Measurements from ENCODE around the gene PDLIM4.

Gene PDLIM4

DNA sequence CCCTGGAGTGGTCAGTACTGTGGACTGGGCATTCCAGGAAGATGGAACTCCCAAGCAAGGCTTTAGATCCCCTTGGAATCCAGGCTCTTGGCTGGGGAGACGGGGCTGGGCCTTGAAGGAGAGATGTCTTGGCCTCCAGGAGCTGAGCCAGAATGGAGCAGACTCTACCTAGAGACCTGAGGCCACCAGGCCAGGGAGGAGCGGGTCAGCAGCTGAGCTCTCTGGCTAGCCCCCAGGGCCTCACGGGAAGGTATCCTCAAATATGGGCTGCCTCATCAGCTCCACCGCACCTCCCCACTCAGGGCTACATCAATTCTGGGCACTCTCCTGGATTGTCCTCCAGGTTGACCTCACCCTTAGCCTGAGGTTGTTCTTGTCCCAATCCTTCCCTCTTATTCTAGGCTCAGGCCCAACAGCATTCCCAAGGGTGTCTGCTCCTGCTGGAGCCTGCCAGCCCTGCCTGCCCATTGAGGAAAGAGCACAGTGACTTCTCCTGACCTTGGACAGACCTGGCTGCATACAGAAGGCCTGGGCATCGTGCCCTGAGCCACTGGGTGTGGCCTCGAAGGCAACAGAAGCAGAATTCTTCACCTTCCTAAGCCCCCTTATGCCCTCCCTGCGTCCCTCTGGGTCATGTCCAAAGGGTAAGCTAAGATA lies 3.0 kb upstream of the PDLIM4 start:
- no peak for FAIRE-seq

DNA sequence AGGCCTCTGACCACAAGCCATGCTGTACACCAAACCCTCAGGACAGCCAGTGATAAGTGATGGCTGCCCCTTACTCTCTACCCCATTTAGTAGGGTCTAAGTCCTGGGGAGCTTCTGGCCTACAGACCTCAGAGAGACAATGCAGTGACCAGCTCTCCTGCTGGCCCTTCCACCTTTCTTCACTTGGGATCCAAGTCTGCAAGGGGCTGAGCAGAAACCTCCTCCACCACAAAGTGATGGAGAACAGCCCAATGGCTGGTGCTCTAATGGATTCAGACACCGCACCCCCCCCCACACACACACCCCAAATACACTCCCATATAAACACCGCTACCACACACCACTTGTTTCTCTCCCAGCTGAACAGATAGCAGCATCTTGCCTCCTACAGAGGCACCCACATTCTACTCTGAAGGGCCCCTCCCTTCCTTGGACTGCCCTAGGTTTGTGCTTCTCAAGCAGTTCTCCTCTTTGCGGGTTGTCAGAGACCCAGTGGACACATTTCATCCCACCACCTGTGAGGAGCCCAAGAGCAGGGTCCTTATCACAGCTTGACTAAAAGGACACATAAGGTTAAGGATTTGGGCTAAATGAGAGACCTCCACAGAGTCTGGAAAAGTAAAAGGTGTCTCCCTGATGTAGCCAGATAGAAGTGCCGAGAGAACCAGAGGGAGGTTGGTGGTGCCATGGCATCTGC lies 1.3 kb upstream of the PDLIM4 start:
- no peak for FAIRE-seq

GRCh38 chr5:132256783-132257130 lies 739 bp upstream of the PDLIM4 start:
- no peak for FAIRE-seq

- FAIRE-seq: no peak
Observed at GRCh38 chr5:132258102-132259068, 889 bp downstream of the PDLIM4 start.

DNA sequence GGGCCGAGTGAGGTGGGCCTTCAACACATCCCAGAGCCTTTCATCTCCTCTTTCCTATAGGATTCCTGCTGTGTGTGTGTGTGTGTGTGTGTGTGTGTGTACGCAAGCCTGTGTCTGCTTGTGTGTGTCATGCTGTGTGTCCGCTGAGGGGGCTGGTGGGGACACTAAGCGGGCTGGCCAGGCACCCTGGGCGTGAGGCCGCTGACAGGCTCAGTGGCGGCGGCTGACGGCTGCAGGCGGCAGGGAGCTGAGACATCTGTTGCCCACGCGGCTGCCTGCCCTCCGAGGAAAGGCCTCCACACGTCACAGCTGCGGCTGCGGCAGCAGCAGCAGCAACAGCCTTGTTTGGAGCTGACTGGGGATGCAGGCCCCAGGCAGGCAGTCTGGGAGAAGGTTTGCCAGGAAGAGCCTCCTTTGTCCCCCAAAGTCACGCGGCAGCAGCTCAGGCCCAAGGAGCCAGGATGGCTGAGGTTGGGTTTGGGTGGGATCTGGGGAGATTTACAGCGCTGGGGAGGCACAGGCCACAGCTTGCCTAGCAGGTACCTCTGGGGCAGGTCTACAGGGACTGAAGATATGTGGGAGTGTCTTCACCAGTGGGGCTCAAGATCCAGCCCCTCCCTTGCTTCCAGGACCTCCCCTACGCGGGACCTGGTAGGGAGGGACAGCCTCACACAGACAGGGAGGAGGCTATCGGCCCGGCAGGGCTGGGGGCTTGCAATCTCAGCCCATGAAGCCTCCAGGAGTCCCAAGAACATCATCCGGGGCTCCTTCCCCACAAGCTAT lies 1.8 kb downstream of the PDLIM4 start:
- no peak for FAIRE-seq

GRCh38 chr5:132260051-132260450 lies 2.6 kb downstream of the PDLIM4 start:
- no peak for FAIRE-seq

DNA sequence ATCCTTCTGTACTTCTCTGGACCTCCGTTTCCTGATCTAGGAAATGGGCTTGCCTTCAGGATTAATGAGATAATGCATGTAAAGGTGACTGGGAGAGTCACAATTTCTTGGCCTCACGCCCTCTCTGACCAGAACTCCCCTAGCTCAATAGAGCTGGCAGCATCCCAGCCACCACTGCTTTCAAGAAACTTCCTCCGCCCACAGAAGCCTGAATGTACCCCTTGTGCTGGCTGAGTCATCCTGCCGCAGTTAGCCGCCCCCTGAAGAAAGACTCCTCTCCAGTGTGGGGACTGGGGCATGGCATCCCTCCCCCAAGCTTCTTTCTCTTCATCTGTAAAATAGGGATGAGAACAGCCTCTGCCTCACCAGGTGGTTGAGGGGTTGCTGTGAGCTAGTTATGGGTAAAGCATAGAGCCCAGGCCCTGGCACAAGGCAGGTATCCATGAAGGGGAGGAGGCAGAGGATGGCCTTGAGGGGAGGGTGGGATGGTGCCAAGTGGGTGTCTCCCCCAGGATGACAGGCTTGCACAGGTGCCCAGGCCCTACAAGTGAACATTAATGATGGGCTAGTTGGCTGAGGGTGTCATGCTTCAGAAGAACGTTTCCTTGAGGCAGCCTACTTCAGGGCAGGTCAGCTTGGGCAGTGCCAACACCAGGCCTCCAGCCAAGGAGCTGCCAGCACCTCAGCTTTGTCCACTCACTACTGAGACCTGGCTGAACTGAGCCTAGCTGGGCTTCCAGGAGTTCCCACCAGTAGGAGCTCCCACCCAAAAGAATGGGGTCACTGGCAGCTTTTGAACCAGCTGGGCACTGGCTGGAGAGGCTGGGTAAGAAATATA lies 3.4 kb downstream of the PDLIM4 start:
- no peak for FAIRE-seq

GRCh38 chr5:132261881-132262845 lies 4.7 kb downstream of the PDLIM4 start:
- FAIRE-seq: no peak

DNA sequence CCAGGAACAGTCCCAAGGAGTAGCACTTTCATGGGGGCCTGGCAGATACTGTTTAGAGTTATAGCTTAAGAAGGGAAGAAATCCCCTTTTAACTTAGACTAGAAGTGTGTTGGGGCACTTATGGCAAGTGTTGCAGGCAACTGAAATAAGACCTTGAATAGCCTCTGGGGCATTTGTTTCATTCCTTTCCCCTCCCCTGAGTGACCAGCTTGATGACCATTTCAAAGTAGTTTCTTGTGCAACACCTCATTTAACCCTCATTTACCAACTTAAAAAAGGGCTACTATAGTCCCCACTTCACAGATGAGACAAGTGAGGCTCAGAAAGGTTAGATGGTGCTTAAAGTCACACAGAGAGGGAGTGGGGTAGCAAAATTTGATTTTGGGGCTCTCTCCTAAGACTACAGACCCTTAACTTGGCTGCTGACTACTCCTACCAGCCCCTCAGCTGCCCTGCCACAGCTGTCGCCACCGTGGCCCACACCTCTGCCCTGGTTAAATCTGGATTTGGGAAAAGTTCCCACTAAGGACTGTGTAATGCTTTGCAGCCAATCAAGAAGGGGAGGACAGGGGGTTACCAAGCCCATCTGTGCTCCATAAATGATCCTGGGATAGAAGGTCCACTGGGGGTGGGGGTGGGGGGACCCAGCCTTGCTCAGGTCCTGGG lies 5.5 kb downstream of the PDLIM4 start:
- FAIRE-seq: no peak

DNA sequence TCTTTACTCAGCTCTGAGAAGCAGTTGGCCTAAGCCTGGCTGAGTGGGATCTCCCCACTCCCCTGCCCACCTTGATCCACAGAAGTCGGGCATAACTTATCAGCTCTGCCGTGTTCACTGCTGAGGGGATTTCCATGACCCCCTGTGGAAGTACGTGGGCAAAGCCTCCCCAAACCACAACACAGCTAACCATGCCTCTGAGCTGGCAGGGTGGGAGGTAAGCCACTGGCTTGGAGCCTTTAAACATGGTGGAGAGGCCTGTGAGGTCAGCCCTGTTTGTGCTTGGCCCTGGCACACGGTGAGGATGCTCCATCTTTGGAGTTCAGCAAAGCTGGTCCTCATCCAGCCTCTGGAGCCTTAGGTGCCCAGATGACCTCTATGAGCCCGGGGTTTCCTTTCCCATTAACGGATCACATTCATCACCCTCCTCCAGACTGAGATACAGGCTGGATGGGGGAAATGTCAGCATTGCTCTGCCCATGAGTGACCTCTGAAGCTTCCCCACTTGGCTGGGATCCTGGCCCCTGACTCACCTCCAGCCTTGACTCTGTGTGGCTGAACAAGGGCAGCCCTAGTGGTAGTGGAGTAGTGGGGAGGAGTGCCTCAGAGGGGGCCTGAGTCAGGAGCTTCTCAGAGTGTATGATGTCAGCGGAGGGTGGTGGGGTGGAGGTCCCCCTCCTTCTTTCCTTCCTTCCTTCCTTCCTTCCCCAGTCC lies 6.2 kb downstream of the PDLIM4 start:
- no peak for FAIRE-seq

GRCh38 chr5:132264546-132265335 lies 7.2 kb downstream of the PDLIM4 start:
- FAIRE-seq: no peak

DNA sequence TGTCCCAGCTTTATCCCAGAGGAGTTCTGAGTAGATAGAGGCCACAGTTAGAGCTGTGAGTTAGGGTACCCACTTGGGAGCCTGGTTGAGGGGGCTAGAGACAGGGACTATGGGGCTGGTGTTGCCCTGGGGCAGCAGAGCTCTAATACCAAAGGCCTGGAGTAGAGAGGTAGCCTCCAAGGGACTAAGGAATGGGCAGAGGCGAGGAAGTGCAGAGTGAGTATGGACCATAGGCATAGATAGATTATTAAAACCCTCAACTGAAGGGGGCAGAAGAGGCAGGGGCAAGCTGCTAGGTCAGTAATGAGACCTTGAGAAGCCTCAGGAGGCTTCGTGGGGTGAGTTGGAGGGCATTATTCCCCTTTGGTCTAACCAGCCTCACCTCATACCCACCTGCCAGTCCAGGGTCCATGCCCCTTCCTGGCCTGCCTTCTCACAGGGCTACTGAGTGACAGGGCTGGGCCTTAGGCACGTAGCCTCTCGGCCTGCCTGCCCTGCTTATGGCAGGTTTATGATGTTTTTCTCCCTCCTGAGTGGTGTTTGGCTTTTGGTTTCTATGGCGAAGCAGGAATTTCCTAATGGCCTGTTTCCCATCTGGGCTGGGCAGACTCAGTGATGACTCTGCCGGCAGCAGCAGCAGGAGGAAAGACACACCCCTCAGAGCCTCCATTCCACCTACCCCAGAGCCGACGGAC lies 8.0 kb downstream of the PDLIM4 start:
- FAIRE-seq: no peak

- FAIRE-seq: no peak
Observed at GRCh38 chr5:132266031-132266835, 8.7 kb downstream of the PDLIM4 start.

- FAIRE-seq: no peak
Observed at GRCh38 chr5:132266836-132267160, 9.3 kb downstream of the PDLIM4 start.

DNA sequence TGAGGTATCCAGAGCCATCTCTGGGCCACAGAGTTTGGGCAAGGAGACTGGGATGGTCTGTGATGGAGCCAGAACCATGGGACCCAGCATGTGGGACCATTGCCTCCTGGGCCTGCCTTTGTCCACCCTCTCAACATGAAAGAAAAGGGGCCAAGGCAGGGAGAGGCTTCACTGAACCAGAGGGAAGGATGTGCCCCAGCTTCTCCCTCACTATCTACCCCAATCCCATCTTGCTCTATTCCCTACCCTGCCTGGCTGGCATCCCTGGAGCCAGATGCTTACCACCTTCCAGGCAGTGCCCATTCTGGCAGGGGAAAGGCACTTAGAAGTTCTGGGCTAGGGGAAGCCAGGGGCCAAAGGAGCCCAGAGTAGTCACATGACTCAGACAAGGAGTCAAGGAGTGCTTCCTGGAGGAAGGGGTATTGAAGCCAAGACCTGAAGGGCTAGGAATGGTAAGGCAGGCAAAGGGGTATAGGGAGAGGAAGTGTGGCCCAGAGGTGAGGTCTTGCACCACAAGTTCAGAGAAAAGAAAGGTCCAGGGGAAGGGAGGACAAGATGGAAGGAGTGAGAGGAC lies 9.8 kb downstream of the PDLIM4 start:
- no peak for FAIRE-seq

DNA sequence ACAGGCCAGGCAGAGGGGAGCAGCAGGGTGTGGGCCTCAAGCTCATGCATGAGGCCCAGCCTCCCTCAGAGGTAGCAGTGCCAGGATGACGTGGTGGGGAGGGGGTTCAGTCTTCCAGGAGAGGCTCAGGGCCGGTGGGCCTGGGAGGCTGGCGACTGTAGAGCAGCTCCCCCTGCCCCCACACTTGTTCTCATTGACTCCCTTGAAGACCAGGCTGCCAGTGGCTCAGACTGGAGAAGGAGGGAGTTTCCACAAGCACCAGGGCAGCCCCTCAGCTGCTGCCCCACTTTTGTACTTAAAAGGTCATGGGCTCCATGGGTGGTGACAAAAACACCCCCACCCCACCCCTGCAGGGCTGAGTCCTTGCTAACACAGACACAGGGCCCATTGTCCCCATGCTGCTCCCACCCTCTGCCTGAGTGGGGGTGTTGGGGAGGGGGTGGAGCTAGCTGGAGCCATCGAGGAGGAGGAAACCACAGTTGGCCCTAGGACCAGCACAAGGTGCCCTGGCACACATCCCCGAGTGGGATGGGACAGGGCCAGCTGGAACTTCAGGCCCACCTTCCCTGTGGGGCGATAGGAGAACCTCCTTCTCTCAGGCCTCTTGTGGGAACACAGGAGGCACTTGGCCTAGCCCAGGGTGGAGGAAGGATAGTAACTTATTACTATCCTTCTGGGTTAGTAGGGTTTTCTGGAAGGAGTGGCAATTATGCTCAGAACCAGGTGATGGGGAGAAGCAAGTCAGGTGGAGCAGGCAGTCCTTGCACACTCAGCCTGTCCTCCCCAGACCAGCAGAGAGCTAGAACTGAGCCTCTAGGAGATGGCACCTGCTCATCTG lies 10.7 kb downstream of the PDLIM4 start:
- no peak for FAIRE-seq

All from colon (tissue), 2 donors.